HG03064 (cell line): Measurements from ENCODE around the gene ZC3H8.

ENCODE experiments used
- ATAC-seq: cut with Tn5 transposase; IDR thresholded peaks from one replicate; pipeline ENCODE4 v1.9.1; 2021; ENCODE audit warnings: low read depth; ENCODE audit not compliant: unreplicated experiment

Gene ZC3H8

DNA sequence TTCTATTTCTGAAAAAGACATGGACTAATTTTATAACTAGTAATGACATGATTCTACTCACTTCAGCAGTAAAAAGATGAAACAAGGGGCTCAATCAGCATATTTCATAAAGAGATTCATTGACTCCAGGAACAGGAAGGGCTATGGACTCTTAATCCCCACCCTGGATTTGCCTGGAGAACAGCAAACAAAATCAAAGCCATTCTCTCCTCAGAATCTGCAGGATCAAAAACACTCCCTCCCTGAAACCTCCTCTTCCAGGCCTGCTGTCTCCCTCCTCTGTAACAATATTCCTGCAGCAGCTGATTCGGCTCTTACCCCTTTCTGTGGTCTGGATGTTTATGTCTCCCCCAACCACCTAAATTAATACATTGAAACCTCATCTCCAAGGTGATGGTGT lies 57.0 kb downstream of the ZC3H8 start:
- ATAC-seq, result no peak

DNA sequence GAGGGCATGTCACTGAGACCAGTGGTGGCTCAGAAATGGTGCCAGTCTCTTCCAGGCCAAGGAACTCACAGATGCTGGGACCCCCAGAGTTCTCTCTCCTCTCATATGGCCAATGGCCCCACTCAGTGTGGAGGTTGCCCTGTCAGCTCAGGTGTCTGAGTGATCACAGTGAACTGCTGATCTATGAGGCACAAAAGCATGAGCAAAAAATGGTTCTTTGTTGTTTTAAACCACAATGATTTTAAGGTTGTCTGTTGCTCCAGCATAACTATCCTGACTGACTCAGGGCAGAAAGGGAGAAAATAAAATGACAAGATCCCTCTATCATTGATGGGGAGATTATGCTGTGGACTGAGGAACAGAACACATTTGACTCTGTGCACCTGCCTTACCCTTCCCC lies 58.9 kb downstream of the ZC3H8 start:
- ATAC-seq, result no peak

DNA sequence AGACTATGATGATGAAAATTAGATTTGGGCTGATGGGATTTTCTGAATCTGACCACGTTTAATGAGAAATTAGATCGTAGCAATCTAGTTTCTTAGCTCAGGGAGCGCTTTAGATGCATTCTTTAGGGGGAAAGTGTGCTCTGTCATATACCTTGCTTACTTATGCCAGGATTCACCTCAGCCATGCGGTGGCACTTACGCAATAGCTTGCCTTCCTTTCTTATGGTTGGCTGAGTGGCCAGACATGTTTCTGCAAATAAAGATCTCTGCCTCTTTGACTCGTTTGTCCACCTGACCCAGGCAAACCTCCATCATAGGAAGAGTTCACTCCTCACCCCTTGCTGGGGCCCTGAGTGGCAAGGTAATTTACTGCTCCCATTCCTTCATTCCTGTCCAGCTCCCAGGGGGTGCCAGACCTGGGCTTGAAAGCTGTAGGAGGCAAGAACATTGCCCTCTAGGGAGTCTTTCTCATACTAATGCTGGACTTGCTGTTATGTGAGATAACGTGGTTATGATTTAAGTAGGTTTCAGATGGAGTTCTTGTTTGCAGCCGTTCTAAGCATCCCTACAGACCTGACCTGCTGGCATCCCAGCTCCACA lies 59.6 kb downstream of the ZC3H8 start:
- no peak for ATAC-seq

DNA sequence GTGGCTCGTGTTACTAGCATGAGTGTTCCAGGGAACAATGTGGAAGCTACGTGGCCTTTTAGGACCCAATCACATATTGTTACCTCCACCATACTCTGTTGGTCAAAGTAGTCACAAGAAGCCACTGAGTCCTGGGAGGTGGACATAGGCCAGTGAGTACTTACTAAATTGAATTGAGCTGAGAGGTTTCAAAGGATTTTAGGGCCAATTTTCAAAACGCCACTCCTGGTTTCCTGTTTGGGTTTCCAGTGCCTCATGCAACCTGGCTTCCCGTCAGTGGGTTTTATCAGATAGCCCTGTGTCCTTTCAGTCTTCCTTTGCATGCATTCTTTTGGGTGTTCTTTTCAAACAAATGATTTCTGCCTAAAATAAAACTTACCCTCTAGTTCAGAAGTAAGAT lies 60.4 kb downstream of the ZC3H8 start:
- ATAC-seq, result no peak

DNA sequence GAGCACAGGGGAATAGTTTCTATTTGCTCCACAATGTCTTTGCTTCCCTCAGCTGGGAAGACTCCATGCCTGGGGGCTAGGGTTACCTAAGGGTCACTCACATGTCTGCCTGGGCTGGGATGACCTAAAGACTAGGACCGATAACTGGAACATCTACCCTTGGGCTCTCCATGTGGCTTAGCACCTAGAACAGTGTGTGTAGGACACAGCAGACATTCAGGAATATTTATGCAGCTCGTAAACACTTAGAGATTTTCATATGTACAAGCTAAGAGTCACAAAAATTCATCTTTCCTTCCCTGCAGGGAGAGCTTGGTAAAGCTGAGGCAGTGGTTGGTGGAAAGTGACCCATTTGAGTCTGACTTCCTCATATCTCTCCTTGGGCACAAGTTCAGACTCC lies 60.8 kb downstream of the ZC3H8 start:
- ATAC-seq, result no peak

DNA sequence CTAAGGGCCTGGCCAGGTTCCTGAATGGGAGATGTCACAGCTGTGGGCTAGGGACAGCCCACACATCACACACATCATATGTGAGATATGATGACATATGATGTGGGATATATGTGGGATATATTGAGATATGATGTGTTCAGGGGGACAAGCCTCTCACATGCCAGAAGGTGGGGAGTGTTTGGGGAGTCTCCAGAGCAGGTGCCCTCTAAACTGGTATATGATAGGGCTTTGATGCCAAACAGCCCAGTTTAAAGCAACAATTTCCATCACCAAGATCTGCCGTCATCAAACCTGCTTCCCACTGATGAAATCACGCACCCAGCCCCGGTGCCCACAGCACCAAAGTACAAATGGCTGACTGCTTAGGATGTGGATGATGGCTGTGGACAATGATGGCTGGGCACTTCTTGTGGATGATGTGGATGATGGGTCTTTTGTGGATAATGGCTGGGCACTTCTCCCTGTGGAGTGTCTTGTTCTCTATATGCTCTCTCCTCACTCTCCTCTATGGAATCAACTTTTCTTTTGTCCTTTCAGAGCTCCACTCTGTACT lies 65.8 kb downstream of the ZC3H8 start:
- no peak for ATAC-seq

DNA sequence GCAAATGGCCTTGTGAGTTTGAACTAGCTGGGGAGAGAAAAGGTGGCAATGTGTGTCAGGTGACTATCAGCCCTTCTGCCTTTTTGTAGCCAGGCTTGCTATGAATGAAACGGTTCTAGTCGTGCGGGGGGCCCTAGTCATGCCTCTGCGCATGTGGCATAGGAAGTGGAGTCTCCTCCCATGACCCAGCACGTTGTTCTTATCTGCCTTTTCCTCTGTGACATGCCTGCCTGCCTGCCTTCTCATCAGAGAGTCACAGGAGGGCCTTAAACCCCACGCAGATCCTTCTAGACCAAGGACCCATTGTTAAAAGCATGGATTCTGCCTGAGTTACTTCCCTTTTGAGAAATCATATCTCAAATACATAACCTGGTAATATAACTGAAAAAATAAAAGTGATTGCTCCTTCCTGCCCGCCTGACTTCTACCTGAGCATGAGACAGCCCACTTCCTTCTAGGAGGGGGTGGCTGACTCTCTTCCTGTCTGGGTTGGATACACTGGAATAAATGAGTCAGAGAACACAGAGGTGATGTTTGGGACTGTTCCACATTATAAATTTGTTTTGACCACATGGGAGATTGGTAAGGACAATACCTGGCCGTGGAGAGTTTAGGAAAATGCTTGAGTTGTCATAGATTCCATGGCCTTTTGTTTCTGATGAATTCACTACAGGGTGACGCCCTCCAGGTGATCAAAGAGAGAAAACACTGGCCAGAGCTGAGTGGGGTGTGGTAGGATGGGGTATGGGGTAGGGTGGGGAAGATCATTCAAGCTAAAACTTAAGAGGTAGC lies 66.8 kb downstream of the ZC3H8 start:
- ATAC-seq, result no peak

DNA sequence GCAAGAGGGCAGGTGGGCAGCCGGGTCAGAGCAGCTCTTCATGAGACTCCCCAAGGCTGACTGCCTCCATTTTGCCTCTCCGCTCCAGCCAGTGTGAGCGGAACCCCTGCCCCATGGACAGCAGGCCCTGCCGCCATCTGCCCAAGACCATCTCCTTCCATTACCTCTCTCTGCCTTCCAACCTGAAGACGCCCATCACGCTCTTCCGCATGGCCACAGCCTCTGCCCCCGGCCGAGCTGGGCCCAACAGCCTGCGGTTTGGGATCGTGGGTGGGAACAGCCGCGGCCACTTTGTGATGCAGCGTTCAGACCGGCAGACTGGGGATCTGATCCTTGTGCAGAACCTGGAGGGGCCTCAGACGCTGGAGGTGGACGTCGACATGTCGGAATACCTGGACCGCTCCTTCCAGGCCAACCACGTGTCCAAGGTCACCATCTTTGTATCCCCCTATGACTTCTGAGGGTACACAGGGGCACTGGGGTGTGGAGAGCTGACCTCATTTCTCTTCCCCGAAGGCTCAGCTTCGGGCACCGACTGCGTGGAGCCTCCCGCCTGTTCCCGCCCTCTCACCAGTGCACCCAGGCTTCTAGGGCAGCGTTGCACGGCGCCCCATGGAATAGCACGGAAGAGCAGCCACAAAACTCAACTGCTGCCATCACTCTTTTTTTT lies 67.7 kb downstream of the ZC3H8 start:
- no peak for ATAC-seq

DNA sequence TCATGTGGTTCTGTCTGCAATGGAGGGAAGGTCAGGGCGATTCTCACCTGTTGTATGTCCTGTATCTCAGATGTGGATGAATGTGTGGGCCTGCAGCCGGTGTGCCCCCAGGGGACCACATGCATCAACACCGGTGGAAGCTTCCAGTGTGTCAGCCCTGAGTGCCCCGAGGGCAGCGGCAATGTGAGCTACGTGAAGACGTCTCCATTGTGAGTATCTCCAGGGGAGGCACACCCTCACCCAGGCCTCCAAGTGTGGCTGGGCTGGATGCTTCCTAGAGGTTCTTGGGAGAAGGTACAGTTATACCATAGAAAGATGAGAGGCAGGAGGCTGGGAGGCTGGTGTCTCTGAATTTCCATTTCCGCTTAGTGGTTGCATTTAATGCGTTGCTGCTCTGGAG lies 69.7 kb downstream of the ZC3H8 start:
- no peak for ATAC-seq

DNA sequence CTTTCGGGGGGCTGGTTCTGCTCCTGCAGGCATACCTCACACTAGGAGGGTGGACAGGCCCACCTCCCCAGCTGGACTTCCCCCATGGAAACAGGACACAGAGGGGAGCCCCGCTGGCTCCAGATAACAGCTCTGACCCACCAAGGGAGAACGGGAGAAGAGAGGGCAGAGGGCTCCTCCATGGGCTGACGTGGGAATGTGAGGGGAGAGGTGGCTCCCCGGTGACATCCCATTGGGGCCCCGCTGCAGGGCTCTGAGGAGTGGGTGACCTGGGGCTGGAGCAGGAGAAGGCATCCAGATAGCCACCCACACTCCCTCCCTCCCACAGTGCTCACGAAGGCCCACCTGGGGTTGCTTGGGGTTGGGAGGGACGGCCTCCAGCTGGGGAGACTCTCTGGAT lies 70.7 kb downstream of the ZC3H8 start:
- no peak for ATAC-seq

DNA sequence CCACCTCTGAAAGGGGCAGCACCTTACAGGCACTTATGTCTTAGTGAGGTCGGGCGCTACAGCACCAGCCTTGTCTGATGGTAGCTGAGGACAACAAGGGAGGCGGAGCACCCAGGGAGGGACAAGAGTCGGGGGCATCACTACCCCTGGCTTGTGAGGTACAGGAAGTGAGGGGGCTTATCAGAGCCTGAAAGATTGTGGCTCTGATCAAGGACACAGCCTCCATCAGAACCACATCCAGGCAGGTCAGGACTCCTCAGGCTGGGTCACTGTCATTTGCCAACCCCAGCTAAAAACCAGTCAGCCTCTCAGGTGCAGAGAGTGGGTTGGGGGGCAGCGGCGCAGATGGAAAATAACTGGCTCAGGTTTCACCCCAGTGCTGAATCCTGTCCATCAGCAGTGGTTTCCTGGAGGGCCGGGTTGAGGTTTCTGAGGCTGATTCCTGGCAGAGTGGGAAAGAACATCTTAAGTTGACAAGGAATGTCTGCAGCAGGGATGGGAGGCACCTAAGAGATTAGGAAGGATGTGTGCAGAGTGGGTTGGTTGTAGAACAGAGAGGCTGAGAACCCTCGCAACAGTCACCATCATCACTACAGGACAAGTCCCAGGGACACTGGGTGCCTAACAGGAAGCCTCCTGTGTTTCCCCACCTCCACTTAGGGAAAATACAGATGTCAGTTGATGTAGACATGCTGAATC lies 71.4 kb downstream of the ZC3H8 start:
- ATAC-seq, result no peak

DNA sequence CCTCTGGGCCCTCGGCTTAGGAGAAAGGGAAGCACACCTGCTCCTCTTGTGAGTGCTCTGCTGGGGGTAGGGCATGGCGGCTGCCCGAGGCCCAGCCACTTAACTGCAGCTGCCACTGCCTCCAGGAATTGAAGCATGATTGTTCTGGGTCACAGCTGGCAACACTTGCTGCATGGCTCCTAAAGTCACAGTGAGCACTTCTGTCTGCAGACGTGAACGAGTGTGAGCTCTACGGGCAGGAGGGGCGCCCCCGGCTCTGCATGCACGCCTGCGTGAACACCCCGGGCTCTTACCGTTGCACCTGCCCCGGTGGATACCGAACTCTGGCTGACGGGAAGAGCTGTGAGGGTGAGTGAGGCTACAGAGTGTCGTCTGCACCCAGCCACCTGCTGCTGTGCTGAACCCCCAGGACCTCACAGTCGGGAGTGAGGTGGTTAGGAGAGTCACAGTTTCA lies 72.2 kb downstream of the ZC3H8 start:
- ATAC-seq, result no peak

DNA sequence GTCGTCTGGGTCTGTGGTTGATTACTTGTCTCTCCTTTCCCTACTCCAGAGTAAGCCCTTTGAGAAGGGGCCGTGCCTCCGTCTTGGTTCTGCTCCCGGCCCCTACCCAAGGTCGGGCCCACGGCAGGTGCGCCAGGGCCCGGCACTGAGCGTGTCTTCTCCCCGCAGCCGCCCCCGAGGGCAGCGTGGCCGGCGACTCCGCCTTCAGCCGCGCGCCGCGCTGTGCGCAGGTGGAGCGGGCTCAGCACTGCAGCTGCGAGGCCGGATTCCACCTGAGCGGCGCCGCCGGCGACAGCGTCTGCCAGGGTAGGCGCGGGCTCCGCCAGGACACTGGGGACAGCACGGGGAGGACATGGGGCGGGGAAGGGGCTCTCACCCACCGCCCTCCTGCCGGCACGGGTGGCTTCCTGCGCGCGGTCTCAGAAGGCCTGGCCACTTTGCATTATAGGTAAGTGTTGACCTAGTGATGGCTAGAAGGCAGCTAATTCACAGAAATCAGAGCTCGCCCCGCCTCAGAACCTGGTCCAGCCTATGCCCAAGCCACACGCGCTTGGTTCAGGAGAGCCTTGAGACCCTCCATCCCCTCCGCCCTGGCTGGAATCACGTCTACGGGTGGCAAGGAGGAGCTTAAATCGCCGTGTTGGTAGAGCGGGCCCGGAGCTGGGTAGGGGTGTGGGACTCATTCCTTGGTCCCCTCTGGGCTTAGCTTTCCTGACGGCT lies 73.1 kb downstream of the ZC3H8 start:
- ATAC-seq, result no peak

DNA sequence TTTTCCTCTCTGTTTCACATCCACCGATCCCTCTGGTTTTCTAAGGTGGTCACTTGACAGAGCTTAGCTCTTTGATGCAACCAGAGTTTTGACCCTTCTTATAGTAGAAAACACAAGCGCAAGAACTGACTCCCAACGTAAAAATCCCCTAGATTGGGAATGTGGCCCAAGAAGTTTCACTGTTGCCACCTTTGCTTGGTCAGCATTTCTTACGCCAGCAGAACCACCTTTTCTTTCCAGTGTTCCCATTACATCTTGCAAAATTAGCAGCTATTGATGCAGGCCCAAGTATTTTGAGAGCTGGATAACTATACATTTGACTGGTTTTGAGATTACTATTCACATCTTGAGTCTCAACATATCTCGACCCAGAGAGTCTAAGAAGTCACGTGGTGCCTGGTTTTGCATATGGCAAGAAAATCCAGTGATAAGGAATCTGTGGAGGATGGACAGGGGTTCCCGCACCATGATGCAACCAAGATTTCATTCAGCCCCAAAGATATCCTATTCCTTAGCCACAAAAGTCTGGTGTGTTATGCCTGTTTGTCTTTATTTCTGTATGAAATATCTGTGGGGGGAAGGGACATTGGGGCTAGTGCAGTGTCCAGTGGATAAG lies 78.8 kb downstream of the ZC3H8 start:
- ATAC-seq, result no peak

DNA sequence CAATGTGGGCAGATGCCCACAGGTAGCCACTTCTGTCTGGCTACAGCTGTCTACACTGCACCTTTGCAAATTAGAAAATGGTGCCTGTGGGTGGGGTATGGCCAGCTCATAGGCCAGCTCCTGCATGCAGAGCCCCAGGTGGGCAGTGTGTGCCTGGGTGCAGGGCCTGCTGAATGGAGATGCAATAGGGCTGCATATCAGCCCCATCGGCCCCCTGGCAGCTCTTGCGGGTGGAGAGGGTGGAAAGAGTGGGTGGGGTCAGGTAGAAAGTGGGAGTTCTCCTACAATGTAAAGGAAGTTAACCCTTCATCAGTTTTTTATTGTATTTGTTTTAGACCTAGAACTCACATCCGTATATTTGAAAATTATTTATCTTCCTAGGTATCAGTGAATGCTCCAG lies 79.5 kb downstream of the ZC3H8 start:
- ATAC-seq, result no peak

DNA sequence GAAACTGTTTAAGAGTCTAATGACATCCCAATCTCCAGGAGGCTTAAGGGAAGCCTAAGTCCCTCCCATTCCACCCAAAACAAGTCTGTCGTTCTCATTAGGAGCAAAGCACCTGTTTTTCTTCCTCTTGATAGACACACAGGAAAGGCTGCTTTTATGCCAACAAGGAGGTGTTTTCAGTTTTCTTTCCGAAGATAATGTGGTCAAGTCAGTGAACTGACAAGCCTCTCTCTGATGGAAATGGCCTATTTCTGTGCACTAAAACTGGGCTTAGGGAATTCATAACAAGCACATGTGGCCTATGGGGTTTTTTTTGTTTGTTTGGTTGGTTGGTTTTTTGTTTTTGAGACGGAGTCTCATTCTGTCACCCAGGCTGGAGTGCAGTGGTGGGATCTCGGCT lies 80.5 kb downstream of the ZC3H8 start:
- no peak for ATAC-seq

DNA sequence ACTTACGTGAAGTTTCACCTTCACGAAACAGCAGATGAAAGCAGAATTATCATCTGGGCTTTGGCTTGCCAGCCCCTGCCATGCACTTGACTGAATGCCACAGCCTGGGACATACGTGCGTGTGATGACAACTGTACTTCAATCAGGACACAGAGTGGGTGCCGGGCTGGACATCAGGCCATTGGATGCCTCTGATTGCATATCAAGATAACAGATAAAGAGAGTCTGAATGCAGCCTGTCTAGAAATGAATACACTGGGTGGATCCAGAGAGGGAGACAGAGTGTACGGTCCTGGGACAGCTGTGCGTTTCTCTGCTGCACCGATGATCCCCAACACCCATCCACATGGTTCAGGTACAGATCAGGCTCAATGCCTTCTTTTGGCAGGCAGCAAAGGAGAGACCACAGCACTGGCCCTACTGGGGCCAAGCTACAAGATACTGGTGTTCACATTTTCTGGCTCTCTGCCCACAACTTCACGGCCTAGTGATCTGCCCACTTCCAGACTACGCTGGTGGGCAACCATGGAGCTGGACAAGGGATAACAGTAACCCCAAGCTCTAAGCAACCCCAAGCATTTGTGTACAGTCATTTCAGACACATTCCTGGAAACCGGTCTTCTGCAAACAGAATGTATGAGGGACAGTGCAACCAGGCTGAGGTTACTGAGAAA lies 81.1 kb downstream of the ZC3H8 start:
- ATAC-seq, result no peak

DNA sequence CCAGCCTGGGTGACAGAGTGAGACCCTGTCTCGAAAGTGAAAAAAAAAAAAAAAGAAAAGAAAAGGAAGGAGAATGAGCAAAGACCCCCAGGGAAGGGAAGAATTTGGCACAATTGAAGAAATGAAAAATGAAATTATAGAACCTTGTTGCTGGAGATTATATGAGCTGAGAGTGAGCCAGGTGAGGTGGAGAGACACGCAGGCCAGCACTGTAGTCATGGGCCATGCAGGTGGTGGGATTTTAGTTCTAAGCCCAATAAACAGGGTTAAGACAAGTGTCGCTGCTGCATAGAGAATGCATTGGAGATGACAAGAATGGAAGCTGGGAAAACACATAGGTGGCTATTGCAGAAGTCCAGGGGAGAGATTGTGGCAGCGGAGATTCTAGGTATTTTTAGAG lies 84.3 kb downstream of the ZC3H8 start:
- ATAC-seq, result no peak

DNA sequence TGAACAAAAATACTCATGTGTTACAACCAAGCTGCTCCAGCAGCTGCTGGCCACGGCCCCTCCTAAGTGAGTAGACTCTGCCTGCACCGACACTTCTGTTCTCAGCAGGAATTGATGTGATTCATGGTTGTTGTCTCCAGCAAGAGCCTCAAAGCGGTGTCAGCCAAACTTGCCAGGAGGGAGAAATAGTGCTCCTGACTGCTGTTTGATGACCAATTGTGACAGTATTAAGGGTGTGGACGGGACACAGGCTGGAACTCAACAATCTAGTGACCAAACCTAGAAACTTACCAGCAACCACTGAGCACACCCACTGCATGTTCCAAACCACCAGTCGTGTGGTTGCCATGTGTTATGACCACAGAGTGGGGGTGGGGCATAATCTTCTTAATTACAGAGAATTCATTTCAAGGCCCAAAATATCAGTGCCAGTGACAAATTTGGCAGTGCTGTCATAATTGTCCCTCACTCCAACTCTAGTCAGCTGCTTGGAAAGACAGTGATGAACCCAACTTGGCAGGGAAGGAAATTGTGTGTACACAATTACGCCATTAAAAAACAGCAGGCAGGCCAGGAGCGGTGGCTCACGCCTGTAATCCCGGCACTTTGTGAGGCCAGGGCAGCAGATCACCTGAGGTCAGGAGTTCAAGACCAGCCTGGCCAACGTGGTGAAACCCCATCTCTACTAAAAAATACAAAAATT lies 86.3 kb downstream of the ZC3H8 start:
- no peak for ATAC-seq
